ENCODE data around the gene IL17C.
A peak's percentile ranks its signal among the peaks of the same experiment; 100 is the strongest.
"Not testable (repeated sequence)": the region's sequence is repeated elsewhere in the genome, so short reads cannot be mapped to it uniquely, and the experiment has no call there.

Gene IL17C

DNA sequence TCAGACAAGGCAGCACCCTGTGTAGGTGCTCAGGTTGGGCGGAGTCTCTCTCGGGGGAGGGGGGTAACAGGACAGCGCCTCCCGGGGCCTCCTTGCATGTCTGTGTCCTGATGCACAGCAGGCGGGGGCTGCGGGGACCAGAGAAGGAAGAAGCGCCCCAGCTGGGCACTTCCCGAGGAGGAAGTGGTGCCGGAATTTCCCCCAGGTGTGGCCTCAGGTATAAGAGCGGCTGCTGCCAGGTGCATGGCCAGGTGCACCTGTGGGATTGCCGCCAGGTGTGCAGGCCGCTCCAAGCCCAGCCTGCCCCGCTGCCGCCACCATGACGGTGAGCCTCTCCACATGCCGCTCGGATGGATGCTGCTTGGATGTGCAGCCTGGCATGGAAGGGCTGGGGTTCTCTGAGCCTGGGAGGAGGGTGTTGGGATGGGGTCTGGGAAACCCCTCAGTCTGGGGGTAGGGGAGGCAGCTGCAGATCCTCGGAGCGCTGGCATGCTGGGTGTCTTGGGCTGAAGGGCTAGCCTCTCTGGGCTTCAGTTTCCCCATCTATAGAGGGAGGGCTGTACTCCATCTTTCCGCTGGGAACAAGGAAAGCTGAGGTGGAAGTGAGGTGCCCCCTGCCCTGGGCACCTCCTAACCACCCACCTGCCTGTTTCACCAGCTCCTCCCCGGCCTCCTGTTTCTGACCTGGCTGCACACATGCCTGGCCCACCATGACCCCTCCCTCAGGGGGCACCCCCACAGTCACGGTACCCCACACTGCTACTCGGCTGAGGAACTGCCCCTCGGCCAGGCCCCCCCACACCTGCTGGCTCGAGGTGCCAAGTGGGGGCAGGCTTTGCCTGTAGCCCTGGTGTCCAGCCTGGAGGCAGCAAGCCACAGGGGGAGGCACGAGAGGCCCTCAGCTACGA, at the start of gene IL17C:
TSS of gene IL17C (plus strand) at position 250 of the 908 bp plus-strand sequence. CDS start at position 320, 70 bp downstream.
- no peak for DNase-seq

GRCh38 chr16:88588754-88589153, 49.6 kb upstream of the IL17C start:
- no peak for DNase-seq

DNA sequence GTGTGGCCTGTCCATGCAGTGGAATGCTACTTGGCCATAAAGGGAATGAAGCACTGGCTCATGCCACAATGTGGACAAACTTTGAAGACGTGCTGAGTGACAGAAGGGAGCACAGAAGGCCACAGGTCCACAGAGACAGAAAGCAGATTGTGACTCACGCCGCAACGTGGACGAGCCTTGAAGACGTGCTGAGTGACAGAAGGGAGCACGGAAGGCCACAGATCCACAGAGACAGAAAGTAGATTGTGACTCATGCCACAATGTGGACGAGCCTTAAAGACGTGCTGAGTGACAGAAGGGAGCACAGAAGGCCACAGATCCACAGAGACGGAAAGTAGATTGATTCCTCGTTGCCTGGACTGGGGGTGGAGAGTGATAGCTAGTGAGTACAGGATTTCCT, 48.9 kb upstream of the IL17C start:
- DNase-seq = no peak

DNA sequence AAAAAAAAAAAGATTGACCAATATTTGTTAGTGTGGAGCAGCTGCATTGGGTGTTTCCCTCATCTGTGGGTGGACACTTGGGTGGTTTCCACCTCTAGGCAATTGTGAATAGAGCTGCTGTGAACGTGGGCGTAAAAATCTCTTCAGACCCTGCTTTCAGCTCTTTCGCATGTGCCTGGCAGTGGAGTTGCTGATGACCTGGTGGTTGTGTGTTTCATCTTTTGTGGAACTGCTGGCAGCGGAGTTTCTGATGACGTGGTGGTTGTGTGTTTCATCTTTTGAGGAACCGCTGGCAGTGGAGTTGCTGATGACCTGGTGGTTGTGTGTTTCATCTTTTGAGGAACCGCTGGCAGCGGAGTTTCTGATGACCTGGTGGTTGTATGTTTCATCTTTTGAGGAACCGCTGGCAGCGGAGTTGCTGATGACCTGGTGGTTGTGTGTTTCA, 46.8 kb upstream of the IL17C start:
- peak; percentile 98 for DNase-seq

DNA sequence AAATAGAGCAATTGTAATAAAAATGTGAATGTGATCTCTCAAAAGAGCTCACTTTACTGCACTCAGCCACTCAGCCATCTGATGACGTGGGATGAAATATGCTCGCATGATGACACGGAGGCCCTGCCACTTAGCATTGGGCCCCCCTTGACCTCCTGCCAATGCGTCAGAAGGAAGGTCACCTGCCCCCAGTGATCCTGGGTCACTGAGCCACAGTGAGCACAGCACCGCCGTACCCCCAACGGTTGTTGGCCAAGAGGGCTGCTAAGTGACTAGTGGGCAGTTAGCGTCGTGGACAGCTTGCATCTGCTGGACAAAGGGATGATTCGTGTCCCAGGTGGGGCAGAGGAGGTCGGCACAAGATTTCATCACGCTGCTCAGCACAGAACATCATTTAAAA, 45.3 kb upstream of the IL17C start:
- DNase-seq = no peak

DNA sequence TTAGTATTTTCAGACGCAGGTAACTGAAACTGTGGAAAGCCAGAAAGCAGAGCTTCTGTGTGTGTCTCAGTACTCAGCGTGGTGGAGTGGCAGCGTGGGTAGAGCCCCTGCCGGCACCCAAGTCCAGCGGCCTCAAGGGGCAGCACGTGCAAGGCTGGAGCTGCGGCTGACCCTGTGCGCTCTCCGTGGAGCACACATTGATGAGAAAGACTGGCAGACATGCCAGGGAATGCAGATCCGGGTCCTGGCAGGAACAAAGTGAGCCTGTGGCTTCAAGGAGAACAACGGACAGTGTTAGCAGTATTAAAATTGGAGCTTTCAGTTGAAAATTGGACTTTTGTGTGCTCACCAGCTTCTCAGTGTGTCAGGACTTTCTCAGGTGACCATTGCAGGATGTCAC, 44.9 kb upstream of the IL17C start:
- DNase-seq = no peak

DNA sequence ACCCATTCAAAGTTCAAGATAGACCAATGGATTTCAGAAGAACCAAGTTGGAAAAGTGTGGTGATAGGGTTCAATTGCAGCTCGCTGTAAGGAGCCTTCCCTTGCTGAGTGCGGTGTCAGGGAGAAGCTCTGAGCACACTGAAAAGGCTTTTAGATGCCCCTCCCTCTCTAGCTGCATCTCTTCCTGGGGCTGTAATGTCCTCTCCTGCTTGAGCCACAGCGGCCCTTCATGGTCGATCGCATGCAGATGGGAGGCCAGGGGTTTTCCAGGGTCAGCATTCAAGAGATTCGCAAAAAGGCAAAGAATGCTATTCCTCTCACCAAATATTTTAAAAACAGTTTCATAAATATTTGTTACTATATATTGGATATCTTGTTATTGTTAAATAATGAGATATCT, 44.5 kb upstream of the IL17C start:
- no peak for DNase-seq

DNA sequence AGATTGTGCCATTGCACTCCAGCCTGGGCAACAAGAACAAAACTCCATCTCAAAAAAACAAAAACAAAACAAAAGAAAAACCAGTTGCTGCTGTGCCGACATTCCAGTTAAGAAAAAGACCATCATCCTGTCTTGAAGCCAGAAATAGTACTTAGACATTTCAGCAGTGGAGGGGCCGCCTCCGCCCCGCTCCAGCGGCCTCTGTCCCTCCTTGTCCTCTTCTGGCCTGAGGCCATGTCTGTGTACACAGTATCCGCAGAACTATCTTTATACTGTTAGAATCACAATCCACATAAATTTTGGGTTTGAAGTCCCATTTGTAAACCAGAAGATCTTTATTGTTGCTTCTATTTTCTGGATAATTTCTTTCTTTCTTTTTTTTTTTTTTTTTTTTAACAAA, 43.3 kb upstream of the IL17C start:
- DNase-seq = no peak

- peak; percentile 59 for DNase-seq
Measured at GRCh38 chr16:88595921-88596320, 42.5 kb upstream of the IL17C start.

DNA sequence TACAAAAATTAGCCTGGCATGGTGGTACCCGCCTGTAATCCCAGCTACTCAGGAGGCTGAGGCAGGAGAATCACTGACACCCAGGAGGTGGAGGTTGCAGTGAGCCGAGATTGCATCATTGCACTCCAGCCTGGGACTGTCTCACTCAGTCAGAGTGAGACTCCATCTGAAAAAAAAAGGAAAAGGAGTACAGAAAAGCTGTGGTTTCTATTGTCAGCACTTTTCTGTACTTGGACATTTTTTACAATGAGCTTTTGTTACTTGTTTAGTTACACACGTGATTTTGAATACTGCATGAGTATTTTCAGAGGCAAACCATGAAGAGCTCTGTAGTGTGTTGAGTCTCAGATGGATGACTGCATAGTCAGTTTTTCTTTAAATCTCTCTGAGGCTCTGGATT, 41.9 kb upstream of the IL17C start:
- DNase-seq = peak; percentile 60

DNA sequence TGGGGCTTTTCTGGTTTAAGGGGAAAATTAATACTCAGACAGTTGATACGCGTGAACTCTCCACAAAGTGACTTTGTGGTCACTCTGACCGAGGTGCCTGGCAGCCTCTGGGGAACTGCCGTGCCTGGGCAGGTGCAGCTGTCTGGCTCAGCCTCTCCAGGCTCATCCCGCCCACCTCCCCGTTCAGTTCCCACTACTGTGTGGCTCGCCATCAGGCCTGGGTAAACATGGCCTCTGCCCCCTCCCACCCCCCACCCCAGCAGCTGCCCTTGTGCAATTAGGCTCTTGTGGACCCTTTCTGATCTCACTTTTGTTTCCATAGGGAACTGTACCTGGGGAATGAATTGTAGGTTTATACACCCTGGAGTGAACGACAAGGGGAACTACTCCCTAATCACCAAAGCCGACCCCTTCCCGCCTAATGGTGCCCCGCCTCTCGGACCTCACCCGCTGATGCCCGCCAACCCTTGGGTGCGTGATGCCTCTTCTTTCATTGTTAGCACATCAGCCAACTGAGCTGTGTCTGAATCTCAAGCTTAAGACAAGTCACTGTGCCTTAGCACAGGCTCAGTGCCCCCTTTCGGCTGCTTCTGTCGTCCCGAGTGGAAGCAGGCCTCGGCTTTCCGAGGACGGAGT, 40.4 kb upstream of the IL17C start:
- DNase-seq = peak; percentile 2

- peak; percentile 91 for DNase-seq
Measured at GRCh38 chr16:88599092-88599733, 39.2 kb upstream of the IL17C start.

GRCh38 chr16:88599825-88600538, 38.4 kb upstream of the IL17C start:
- no peak for DNase-seq

DNA sequence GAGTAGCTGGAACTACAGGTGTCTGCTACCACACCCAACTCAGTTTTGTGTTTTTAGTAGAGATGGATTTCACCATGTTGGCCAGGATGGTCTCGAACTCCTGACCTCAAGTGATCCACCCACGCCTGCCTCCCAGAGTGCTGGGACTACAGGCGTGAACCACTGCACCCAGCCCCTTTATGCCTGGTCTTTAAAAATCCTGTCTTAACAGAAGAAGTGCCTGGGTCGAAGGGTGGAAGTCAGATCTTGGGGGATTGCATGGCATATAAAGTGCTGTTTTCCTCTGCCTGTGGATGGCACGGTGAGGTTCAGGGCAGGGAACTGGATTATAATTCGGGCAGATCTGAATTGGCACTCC, 37.9 kb upstream of the IL17C start:
- no peak for DNase-seq

- DNase-seq = no peak
Measured at GRCh38 chr16:88601313-88602036, 36.9 kb upstream of the IL17C start.

GRCh38 chr16:88602091-88602490, 36.3 kb upstream of the IL17C start:
- no peak for DNase-seq

DNA sequence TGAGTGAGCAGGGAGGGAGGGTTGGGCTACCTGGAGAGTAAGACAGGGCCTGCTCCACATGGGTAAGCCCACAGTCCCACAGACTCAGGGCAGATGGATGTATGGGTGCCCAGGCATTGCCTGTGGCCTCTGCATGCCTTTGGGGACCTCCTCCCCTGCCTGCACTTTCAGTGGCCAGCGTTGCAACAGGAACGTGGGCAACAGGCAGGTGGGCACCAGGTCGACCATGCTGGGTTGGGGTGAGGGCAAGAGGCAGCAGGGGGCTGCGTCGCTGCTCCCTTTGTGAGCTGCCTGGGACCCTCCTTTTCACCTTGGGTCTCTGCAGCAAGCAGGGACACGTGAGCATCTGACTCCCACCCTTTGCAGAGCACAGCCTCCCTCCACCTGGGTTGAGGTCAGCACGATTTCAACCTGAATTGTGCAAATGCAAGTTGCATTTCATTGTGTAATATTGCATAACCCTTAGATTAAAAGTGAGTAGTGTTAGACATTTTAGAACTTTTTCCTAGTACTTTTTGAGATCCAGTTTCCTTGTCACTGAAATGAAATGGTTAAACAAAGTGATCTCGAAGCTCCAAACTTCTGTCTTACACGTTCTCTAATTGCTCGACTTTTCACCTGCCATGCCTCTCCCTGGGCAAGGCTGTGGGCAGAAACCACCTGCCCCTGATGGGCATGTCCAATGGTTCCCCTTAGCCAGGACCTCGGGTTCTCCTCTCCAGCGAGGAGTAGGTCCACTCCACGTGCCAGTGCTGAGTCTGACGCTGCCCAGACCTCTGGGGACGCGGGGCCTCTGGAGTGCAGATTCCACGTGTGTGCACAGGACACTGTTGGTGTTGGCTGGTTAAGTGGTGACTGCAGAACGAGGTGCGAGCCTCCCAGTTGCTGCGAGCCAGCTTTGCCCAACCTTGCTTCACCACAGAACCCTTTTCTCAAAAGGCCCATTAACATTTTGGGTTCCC, 32.9 kb upstream of the IL17C start:
- DNase-seq = no peak

DNA sequence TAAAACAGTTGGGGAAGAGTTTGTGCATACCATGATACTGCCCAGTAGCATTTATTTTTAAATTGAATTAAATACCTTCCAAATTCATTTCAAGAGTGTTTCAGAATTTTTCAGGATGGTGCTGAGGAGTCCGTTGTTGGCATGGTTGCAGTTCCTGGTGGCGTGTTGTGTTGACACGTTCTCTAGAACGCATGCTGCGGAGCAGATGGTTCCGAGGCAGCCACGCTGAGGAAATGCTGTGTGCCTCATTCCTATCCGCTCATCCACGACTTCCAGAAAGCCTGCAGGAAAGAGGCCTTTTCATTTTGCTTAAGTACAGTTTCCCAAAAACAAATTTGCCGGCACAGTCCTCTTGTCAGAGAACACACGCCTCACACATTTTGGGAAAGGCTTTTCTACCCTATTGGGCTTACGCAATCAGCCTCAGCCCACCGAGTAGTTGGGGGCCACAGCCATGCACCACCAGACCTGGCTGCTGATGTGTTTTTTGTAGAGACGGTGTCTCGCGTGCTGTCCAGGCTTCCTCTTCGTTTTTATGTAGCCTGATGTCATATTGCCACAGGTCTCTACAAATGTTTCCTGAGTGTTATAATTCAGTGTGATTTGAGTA, 32.1 kb upstream of the IL17C start:
- DNase-seq = no peak

DNA sequence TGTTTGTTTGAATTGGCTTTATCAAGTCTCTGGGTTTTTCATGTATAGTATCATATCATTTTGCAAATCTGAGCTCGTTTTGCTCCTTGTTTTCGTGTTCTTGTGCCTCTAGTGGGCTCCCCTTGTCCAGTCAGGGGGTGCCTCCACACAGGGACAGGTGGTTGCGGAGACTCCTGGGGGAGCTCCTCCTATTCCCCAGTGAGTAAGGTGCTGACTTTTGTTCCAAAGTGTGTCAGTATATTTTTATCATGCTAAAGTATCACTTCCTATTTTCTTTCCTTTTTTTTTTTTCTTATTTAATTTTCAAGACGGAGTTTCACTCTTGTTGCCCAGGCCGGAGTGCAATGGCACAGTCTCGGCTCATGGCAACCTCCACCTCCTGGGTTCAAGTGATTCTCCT, 30.3 kb upstream of the IL17C start:
- DNase-seq = peak; percentile 59

DNA sequence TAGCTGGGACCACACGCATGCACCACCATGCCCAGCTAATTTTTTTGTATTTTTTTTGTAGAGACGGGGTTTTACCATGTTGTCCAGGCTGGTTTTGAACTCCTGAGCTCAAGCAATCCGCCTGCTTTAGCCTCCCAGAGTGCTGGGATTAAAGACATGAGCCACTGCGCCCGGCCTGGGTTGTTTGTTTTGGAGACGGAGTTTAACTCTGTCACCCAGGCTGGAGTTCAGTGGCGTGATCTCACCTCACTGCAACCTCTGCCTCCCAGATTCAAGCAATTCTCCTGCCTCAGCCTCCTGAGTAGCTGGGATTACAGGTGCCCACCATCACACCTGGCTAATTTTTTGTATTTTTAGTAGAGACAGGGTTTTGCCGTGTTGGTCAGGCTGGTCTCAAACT, 28.9 kb upstream of the IL17C start:
- not testable (repeated sequence) for DNase-seq

GRCh38 chr16:88610080-88610479, 28.3 kb upstream of the IL17C start:
- no peak for DNase-seq
